Cardiac muscle cell (in vitro differentiated cells and primary cell): ENCODE data around the gene NMNAT3. TPM values are rescaled to one million over a fixed set of nuclear protein-coding genes. Genes with fewer than 3 reads are reported as not detected.

Experiments used
- DNase-seq, 2 donors: peaks; one replicate each; pipeline versions ENCODE4 v3.0.0 to v3.0.0-alpha.2; 2010 to 2017; ENCODE audit warnings: low read depth in 1 of 2, low spot score in 1 of 2
- H3K27ac ChIP-seq: fragments of 200-600 bp; sonication (generic); 2 replicates; pipeline ENCODE4 v1.5.1; 2016
- H3K27me3 ChIP-seq: fragments of 200-600 bp; sonication (generic); 2 replicates; pipeline ENCODE4 v1.6.0; 2016; ENCODE audit warnings: control low read depth
- H3K36me3 ChIP-seq: fragments of 200-600 bp; sonication (generic); 2 replicates; pipeline ENCODE4 v1.5.1; 2016; ENCODE audit warnings: control low read depth
- H3K4me1 ChIP-seq: fragments of 200-600 bp; sonication (generic); 2 replicates; pipeline ENCODE4 v1.8.1; 2017; ENCODE audit warnings: low read depth, mild to moderate bottlenecking, mixed run types
- H3K4me3 ChIP-seq: fragments of 200-600 bp; sonication (generic); 2 replicates; pipeline ENCODE4 v1.5.1; 2016; ENCODE audit warnings: mild to moderate bottlenecking
- H3K9me3 ChIP-seq: fragments of 200-600 bp; sonication (generic); 2 replicates; pipeline ENCODE4 v1.5.1; 2017; ENCODE audit warnings: low read depth, mild to moderate bottlenecking, control low read depth
- CTCF ChIP-seq: IDR thresholded peaks from 2 replicates; pipeline ENCODE4 v1.5.1; 2012; ENCODE audit warnings: low read depth, mild to moderate bottlenecking, low read length
- polyA plus RNA-seq: library from polyadenylated mRNA; unstranded; fragments of >200 nt; fragmentation: Nextera tagmentation; extraction: Ambion mirVana; gene quantifications from 2 replicates; pipeline ENCODE4 v1.2.1, GENCODE V29; 2016
- total RNA-seq: library from RNA; depleted of rRNA; stranded (reverse); fragments of >200 nt; gene quantifications from 2 replicates; pipeline ENCODE4 v1.2.3, GENCODE V29; 2016

NMNAT3 gene
- total and polyA plus RNA-seq, 2 experiments from 2014 or later, result 6.3 to 16.0 TPM

GRCh38 chr3:139638518-139638917 lies 39.3 kb downstream of the NMNAT3 start:
- peaks cover 6% of the 10 kb centered on the region for H3K4me1 ChIP-seq
- H3K27me3 ChIP-seq, result no peaks in the 10 kb centered on the region
- TF ChIP-seq CTCF, result no peak
- DNase-seq, result peak in 1 of 2 donors; percentile 24
- no peak overlapping the region for H3K4me3 ChIP-seq
- no peak overlapping the region for H3K27ac ChIP-seq
- H3K36me3 ChIP-seq, result no peaks in the 10 kb centered on the region
- H3K9me3 ChIP-seq, result no peaks in the 10 kb centered on the region

- no peak for TF ChIP-seq CTCF
- no peaks in the 10 kb centered on the region for H3K9me3 ChIP-seq
- peaks cover 6% of the 10 kb centered on the region for H3K4me1 ChIP-seq
- no peak overlapping the region for H3K27ac ChIP-seq
- H3K27me3 ChIP-seq, result no peaks in the 10 kb centered on the region
- no peaks in the 10 kb centered on the region for H3K36me3 ChIP-seq
- no peak for DNase-seq
- no peak overlapping the region for H3K4me3 ChIP-seq
Observed at GRCh38 chr3:139636511-139636910, 41.3 kb downstream of the NMNAT3 start.

- H3K27me3 ChIP-seq, result no peaks in the 10 kb centered on the region
- peaks cover 6% of the 10 kb centered on the region for H3K4me1 ChIP-seq
- H3K27ac ChIP-seq, result no peak overlapping the region
- no peak overlapping the region for H3K4me3 ChIP-seq
- H3K36me3 ChIP-seq, result no peaks in the 10 kb centered on the region
- no peak for TF ChIP-seq CTCF
- H3K9me3 ChIP-seq, result no peaks in the 10 kb centered on the region
- no peak for DNase-seq
Observed at GRCh38 chr3:139634111-139634635, 43.6 kb downstream of the NMNAT3 start.

GRCh38 chr3:139633511-139633910 lies 44.3 kb downstream of the NMNAT3 start:
- peaks cover under 1% of the 10 kb centered on the region for H3K4me1 ChIP-seq
- no peak for DNase-seq
- H3K27me3 ChIP-seq, result no peaks in the 10 kb centered on the region
- no peak overlapping the region for H3K27ac ChIP-seq
- no peak for TF ChIP-seq CTCF
- H3K4me3 ChIP-seq, result no peak overlapping the region
- no peaks in the 10 kb centered on the region for H3K36me3 ChIP-seq
- no peaks in the 10 kb centered on the region for H3K9me3 ChIP-seq

GRCh38 chr3:139630542-139630941 lies 47.2 kb downstream of the NMNAT3 start:
- H3K4me3 ChIP-seq, result no peak overlapping the region
- no peaks in the 10 kb centered on the region for H3K9me3 ChIP-seq
- DNase-seq, result no peak
- no peak overlapping the region for H3K27ac ChIP-seq
- no peaks in the 10 kb centered on the region for H3K36me3 ChIP-seq
- H3K27me3 ChIP-seq, result no peaks in the 10 kb centered on the region
- no peaks in the 10 kb centered on the region for H3K4me1 ChIP-seq
- TF ChIP-seq CTCF, result no peak

GRCh38 chr3:139629033-139629432 lies 48.7 kb downstream of the NMNAT3 start:
- peak; percentile 22 for TF ChIP-seq CTCF
- Histone ChIP-seq H3K27me3 (no peaks in the 10 kb centered on the region), H3K36me3 (no peaks in the 10 kb centered on the region), H3K9me3 (no peaks in the 10 kb centered on the region), H3K27ac (no peak overlapping the region), H3K4me3 (no peak overlapping the region), H3K4me1 (no peaks in the 10 kb centered on the region)
- DNase-seq, result peak in 1 of 2 donors; percentile 4
